ENCODE measurements around the gene RTRAF.
A peak's percentile ranks its signal among the peaks of the same experiment; 100 is the strongest.

The RTRAF gene

DNA sequence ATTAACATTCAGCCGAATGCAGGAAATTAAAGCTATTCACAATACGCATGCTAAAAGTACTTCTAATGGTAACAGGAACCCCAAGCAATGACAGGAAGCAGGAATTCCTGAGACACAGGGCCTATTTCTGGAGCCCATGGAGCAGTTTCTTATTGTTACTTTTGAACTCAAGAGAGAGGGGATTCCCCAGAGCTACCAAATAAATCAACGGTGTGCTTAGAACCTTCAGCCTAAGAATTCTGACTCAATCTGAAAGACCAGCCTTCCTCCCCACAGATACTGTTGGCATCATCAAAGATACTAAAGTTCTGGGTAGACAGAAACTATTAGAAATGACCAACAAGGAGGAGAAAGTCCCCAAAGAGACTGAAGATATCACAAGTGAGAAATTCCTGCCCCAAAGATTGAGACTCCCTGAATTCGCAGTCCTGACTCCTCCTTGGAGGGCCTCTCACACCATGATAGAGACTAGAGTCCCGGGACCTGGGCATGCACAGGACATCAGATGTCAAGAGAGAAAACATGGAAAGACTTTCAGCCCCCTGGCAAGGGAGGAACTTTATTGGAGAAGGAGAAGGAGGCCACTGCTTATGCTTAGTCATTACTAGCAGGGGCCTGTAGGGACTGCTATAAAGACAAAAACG lies 32.7 kb downstream of the RTRAF start:
- Mint-ChIP-seq H3K27ac (no peak overlapping the region), H3K36me3 (no peaks in the 10 kb centered on the region), H3K9me3 (no peaks in the 10 kb centered on the region), H3K4me3 (no peak overlapping the region), H3K4me1 (peaks cover 20% of the 10 kb centered on the region)
- no peak for DNase-seq (ENCODE audit: low spot score in 2 of 2)
- peak; percentile 94 for ATAC-seq

DNA sequence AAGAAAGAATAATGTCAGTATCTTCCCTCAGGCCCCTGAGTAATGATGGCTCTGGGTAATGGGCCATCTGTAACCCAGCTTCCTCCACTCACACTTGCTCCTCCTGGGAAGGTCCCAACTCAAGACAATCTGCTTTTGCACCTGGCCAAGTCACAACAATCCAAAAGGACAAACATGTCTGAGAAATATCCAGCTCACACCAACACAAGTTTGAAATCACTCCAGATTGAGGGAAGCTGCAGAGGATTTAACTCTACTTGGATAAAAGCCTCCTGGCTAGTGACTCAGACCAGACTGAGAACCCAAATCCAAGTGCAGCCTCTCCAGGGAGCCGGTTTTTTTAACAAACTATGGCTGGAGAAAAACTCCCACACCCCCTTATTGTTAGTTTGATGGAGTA lies 34.2 kb downstream of the RTRAF start:
- H3K4me3 Mint-ChIP-seq, result no peak overlapping the region
- H3K36me3 Mint-ChIP-seq, result no peaks in the 10 kb centered on the region
- H3K9me3 Mint-ChIP-seq, result no peaks in the 10 kb centered on the region
- no peak overlapping the region for H3K27ac Mint-ChIP-seq
- H3K4me1 Mint-ChIP-seq, result peaks cover 20% of the 10 kb centered on the region
- no peak for ATAC-seq
- no peak for DNase-seq (ENCODE audit: low spot score in 2 of 2)

DNA sequence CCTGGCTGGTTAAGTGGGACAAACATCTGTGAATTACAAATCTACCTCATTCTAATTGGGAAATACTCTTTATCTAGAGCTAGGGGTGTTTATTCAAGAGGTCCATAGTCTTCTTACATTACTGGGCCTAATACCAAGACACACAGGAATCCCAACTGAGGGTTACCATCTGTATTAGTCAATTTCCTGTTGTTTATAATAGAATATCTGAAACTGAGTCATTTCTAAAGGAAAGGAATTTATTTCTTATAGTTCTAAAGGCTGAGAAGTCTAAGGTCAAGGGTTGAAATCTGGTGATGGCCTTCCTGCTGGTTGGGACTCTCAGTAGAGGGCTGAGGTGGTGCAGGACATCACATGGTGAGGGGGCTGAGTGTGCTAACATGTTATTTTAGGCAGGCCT lies 36.0 kb downstream of the RTRAF start:
- Mint-ChIP-seq H3K4me1 (peaks cover 18% of the 10 kb centered on the region), H3K9me3 (no peaks in the 10 kb centered on the region), H3K27ac (no peak overlapping the region), H3K36me3 (no peaks in the 10 kb centered on the region), H3K4me3 (no peak overlapping the region)
- no peak for ATAC-seq
- DNase-seq (ENCODE audit: low spot score in 2 of 2), result no peak

DNA sequence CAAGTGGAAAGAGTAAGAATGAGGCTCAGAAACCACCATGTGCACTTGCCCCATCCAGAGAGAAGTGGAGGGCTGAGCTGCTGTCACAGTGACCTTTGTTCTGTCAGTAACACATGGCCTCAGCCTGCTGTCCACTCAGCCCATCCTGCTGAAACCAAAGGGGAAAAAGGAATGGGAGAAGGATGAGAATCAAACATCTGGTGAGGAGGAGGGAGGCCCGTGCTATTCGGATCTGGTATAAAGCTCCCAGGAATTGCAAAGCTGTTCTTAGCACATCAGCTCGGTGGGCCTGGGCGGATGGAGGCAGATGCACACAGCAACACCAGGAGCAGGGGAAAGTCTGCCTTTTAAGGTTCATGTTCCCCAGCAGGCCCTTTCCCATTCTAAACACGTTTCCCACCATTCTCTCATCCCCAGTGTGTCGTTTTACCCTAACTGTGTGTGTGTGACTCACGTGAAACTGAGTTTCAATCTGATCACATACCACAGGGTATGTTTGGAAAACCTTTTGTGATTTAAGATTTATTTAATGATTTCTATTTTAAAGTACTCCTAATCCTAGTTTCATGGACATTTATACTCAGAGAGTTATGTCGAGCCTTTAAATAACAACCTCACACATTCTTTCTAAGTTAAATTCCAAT lies 36.8 kb downstream of the RTRAF start:
- peaks cover 20% of the 10 kb centered on the region for H3K4me1 Mint-ChIP-seq
- H3K36me3 Mint-ChIP-seq, result no peaks in the 10 kb centered on the region
- H3K9me3 Mint-ChIP-seq, result no peaks in the 10 kb centered on the region
- ATAC-seq (no peak), DNase-seq (ENCODE audit: low spot score in 2 of 2) (no peak)
- no peak overlapping the region for H3K27ac Mint-ChIP-seq
- H3K4me3 Mint-ChIP-seq, result no peak overlapping the region

DNA sequence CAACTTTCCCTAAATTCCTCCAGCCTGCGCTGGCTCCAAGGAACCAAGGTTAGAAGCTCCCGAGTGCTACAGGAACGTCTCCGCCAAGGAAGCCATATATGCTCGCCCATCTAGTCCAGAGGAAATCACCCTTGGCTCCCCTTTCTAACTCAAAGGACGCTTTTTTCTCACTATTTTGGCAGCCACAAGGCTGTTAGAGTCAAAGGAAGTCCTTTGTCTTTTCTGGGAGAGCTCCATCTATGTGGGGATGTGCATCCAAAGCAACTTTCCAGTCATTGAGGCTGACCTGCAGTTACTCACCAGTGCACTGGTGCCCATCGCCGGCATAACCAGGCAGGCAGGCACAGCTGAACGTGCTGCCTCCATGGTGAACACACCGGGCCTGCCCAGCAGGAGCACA lies 37.6 kb downstream of the RTRAF start:
- Mint-ChIP-seq H3K4me1 (peaks cover 17% of the 10 kb centered on the region), H3K27ac (no peak overlapping the region), H3K9me3 (no peaks in the 10 kb centered on the region), H3K36me3 (no peaks in the 10 kb centered on the region), H3K4me3 (no peak overlapping the region)
- ATAC-seq (no peak), DNase-seq (ENCODE audit: low spot score in 2 of 2) (no peak)

DNA sequence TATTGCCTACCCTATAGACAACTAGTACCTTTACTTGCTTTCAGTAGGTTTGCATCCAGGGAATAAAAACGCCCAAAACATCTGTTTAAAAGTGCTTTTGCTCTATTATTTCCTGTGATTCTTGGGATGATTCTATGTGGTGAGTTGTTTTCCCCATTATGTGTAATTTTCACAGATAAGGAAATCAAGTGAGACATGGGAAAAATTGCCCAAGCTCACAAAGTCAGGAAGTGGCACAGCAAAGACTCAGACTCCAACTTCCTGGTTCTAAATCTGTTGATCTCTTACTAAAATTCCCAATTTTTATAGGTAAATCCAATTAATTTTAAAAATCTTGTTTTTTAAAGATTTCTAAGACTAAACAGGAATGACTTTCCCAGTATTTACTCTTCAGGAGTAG lies 40.5 kb downstream of the RTRAF start:
- ATAC-seq (no peak), DNase-seq (ENCODE audit: low spot score in 2 of 2) (no peak)
- H3K4me3 Mint-ChIP-seq, result no peak overlapping the region
- peaks cover 5% of the 10 kb centered on the region for H3K4me1 Mint-ChIP-seq
- H3K36me3 Mint-ChIP-seq, result no peaks in the 10 kb centered on the region
- no peaks in the 10 kb centered on the region for H3K9me3 Mint-ChIP-seq
- H3K27ac Mint-ChIP-seq, result no peak overlapping the region

DNA sequence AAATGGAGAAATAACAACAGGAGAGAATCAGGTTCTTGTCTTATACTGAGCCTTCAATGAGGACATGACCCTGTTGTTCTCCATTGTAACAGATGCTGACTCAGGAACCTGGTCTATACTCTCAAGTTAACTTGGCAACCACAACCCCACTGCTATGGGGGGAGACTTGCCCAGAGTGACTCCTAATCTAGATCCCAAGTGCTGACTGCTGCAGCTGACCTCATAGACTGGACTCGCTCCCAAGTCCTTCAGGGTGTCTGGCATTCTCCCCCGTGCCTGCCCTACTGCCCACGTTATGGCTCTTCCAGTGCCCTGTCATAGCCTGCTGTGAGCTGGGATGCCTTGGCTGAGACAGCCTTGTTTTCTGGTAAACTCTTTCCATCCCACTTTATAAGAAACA lies 42.4 kb downstream of the RTRAF start:
- Mint-ChIP-seq H3K27ac (no peak overlapping the region), H3K36me3 (no peaks in the 10 kb centered on the region), H3K9me3 (peaks cover 6% of the 10 kb centered on the region), H3K4me1 (peaks cover 5% of the 10 kb centered on the region), H3K4me3 (no peak overlapping the region)
- ATAC-seq (peak; percentile 19), DNase-seq (ENCODE audit: low spot score in 2 of 2) (no peak)

DNA sequence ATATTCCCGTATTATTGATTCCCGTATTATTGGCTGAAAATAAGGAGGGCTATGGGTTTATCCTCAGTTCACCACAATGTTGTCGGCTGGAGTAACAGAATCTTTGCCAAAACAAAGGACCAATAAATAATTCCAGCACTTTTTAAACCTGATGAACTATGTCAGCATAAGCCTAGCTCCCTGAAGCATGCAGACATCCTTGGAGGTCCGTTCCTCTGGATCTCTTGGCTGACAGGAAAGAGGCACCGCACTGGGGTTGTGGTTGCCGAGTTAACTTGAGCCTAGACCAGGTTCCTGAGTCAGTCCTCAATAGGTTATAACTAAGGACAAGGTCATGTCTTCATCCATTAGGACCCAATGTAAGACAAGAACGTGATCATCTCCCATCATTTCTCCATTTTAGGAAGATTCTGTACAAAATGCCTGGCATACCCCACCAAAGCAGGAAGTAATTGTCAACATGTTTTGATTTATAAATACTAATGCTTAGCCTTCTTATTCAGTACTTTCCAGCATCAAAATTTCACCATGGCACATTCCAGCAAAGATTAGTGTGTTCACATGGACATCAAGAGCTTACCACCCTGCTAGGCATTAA lies 43.0 kb downstream of the RTRAF start:
- H3K4me1 Mint-ChIP-seq, result peaks cover 5% of the 10 kb centered on the region
- ATAC-seq (no peak), DNase-seq (ENCODE audit: low spot score in 2 of 2) (no peak)
- no peak overlapping the region for H3K27ac Mint-ChIP-seq
- H3K4me3 Mint-ChIP-seq, result no peak overlapping the region
- peaks cover 7% of the 10 kb centered on the region for H3K9me3 Mint-ChIP-seq
- no peaks in the 10 kb centered on the region for H3K36me3 Mint-ChIP-seq

DNA sequence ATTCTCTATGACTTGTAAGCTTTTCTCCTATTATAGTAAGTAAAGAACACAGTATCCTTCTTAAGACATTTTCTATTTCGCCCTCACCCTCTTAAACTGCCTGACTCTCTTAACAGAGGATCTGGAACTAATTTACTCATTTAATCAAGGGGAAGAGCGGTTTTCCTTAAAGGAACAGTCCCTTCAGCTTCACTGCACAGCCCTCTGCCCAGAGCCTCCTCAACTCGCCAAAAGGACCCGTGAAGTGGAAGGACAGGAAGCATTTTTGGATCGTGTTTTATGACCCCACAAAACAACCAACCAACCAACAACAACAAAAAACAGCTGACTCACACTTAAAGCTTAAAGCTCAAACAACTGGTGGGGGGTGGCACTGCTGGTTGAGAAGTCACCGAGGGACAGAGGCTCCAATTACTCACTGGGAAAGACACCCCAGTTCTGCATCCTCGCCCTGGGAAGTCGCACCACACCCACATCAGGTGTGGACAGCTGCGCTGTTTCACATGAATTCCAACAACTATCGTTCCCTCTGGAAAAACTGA lies 43.8 kb downstream of the RTRAF start:
- Mint-ChIP-seq H3K27ac (no peak overlapping the region), H3K4me1 (peaks cover 5% of the 10 kb centered on the region), H3K36me3 (no peaks in the 10 kb centered on the region), H3K9me3 (peaks cover 7% of the 10 kb centered on the region), H3K4me3 (no peak overlapping the region)
- ATAC-seq (no peak), DNase-seq (ENCODE audit: low spot score in 2 of 2) (no peak)

DNA sequence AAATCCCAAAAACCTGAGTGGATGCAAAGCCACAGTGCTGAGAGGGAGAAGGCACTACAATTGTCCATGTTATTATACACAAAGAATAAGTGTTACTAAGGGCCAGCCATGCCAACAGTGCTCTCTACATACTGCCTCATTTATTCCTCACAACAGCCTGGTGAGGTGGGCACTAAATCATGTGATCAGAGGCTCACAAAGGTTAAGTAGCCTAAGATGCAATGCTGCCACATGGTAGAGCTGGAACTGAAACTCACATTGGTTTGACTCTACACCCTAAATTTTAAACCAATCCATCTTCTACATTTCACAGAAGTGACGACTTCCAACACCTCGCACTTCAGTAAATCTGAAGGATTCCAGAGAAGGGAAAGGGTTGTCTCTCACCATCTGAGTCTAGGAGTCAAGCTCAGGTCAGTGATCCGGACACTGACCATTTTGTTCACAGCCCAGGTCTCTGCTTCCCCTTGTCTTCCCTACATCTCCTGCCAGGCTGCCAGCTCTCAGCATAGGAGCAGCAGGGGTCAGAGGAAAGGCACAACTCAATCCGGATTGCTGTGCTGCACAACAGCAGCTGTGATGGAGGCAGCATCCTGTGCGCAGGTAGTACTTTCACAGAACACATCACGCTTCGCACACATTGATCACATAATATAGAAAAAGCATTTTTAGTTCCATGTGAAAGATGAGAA lies 49.9 kb downstream of the RTRAF start:
- no peak for ATAC-seq
- Mint-ChIP-seq H3K27ac (no peak overlapping the region), H3K4me3 (no peak overlapping the region), H3K36me3 (no peaks in the 10 kb centered on the region), H3K9me3 (peaks cover 7% of the 10 kb centered on the region), H3K4me1 (no peaks in the 10 kb centered on the region)
- no peak for DNase-seq (ENCODE audit: low spot score in 2 of 2)

DNA sequence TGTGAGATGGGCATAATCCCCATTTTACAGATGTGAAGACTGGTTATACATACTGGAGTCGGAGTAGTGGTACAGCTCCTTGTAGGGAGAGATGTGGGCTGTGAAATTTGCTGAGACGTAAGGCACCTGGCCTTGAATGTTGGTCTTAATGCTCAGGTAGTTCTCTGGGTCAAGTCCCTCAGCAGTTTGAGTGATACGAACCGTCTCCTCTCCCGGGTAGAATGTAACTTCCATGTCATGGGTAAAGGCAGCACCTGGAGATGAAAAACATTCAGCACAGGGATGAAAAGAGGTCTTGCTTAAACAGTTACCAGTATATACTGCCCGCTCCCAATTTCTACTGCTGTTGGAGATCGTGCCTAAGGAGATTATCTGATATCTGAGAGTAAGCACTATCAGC lies 51.3 kb downstream of the RTRAF start:
- peaks cover 6% of the 10 kb centered on the region for H3K4me1 Mint-ChIP-seq
- H3K27ac Mint-ChIP-seq, result no peak overlapping the region
- no peak overlapping the region for H3K4me3 Mint-ChIP-seq
- ATAC-seq (no peak), DNase-seq (ENCODE audit: low spot score in 2 of 2) (no peak)
- no peaks in the 10 kb centered on the region for H3K36me3 Mint-ChIP-seq
- H3K9me3 Mint-ChIP-seq, result peaks cover 7% of the 10 kb centered on the region

DNA sequence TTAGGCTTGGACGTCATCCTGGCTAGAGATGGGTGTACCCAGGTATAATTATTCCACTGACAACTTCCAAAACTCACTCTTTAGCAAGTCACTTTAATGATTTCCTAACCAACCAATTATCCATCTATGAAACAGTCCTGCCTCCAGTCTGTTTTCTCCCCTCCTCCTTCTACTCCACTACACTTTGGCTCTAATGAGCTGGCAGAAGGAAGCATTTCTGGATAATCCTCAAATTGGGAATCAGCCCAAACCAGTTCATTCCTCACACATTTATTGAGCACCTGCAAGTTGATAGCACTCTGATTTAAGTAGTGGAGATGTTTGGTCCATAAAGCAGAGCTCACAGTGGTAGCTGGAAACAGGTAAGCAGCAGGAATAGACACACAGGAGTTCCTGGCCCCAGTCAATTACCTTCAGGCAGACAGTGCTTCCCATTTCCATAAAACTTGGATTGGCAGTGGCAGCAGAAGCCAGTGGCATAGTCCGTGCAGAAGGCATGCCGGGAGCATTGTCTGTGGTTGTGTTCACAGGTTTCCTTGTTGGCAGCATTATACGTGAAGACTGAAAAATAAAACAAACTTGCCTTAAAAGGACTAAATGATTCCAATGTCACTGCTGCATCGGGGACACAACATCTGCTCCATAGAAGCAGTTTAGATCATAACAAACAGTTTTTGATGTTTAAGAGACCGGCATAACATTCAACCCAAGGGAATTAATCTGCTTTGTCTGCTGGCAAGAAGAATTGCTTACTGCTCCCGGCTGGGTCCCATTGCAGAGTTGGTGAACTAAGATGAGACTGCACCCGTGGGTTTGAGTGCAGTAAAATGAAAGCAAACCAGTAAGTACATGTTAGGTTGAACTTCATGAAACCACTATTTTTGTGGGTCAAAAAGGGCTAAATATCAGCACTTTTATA lies 53.3 kb downstream of the RTRAF start:
- Mint-ChIP-seq H3K9me3 (no peaks in the 10 kb centered on the region), H3K4me3 (no peak overlapping the region), H3K27ac (no peak overlapping the region), H3K4me1 (peaks cover 6% of the 10 kb centered on the region), H3K36me3 (no peaks in the 10 kb centered on the region)
- ATAC-seq, result no peak
- no peak for DNase-seq (ENCODE audit: low spot score in 2 of 2)

DNA sequence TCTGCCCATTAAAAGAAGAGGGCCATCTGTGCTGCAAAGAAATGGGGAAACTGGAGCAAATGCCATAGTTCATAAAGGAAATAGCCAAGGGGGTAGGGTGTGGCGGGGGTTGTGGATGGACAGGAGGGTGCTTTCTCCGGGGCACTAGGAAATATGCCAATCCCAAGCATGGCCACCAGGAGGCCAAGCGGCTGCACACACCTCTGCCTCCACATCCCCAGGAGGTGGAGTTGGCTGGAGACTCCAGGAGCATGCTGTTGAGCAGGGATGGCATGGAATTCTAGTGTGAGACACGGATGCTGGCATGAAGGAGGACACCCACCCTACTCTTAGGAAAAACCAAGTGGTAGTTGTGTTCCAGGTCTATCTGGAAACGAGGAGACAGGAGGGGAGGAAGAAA lies 54.3 kb downstream of the RTRAF start:
- Mint-ChIP-seq H3K27ac (no peak overlapping the region), H3K4me1 (peaks cover 10% of the 10 kb centered on the region)

DNA sequence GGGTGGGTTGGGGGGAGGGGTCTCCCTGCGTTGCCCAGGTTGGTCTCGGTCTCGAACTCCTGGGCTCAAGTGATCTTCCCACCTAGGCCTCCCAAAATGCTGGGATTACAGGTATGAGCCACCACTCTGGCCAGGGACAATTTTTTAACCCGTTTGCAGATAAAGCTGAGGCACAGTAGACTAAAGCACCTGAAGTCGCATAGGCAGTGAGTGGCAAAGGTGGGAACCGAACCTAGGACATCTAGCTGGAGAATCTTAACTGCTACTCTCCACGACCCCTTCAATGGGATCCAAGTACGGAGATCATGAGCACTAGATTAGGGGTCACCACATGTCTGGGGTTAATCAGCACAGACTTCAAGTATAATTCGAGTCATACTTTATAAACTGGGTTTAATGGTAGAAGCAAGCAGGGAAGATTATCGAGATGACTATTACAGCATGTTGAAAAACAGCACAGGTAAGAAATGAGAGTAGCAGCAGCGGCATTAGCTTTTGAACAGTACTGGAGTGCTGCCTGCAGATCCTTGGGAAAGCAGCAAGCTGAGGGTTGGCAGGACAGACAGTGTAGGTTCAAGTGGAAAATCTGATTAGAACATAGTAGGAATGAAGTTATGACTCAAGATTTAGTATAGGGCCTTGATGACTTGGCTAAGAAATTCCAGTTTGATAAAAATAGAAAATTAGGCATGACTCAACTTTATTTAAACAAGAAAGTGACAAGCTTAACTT lies 55.6 kb downstream of the RTRAF start:
- peaks cover 11% of the 10 kb centered on the region for H3K4me1 Mint-ChIP-seq
- peak; percentile 44 for ATAC-seq
- DNase-seq (ENCODE audit: low spot score in 2 of 2), result no peak
- H3K9me3 Mint-ChIP-seq, result no peaks in the 10 kb centered on the region
- H3K27ac Mint-ChIP-seq, result no peak overlapping the region
- no peaks in the 10 kb centered on the region for H3K36me3 Mint-ChIP-seq
- H3K4me3 Mint-ChIP-seq, result no peak overlapping the region

More for the DNA sequence above, 54.3 kb downstream of the RTRAF start:
- peak; percentile 11 to 55 for DNase-seq (ENCODE audit: low spot score in 2 of 2)
- Mint-ChIP-seq H3K9me3 (no peaks in the 10 kb centered on the region), H3K4me3 (no peak overlapping the region), H3K36me3 (no peaks in the 10 kb centered on the region)
- peak; percentile 62 for ATAC-seq
